Skeletal muscle satellite cell (primary cell): Measurements from ENCODE around the gene KRTAP19-6. TPM values are rescaled to one million over a fixed set of nuclear protein-coding genes. Genes with fewer than 3 reads are reported as not detected.

Experiments
- H3K27me3 ChIP-seq: 2 replicates; pipeline ENCODE4 v1.7.0; 2013; ENCODE audit warnings: low read length; ENCODE audit not compliant: control insufficient read depth, insufficient read depth
- H3K36me3 ChIP-seq: 2 replicates; pipeline ENCODE4 v1.7.0; 2013; ENCODE audit warnings: mild to moderate bottlenecking, control low read depth, low read length; ENCODE audit not compliant: insufficient read depth
- H3K4me1 ChIP-seq: 2 replicates; pipeline ENCODE4 v1.7.0; 2013; ENCODE audit warnings: low read length; ENCODE audit not compliant: control insufficient read depth, insufficient read depth
- H3K4me2 ChIP-seq: 2 replicates; pipeline ENCODE4 v1.7.0; 2013; ENCODE audit warnings: mild to moderate bottlenecking, low read length
- H3K4me3 ChIP-seq: 2 replicates; pipeline ENCODE4 v1.7.0; 2013; ENCODE audit warnings: low read length
- H3K9ac ChIP-seq: 2 replicates; pipeline ENCODE4 v1.7.0; 2013; ENCODE audit warnings: mild to moderate bottlenecking, low read depth, low read length, moderate library complexity
- H3K9me3 ChIP-seq: replicated peaks from 2 replicates; pipeline ENCODE4 v1.7.0; 2013; ENCODE audit warnings: mild to moderate bottlenecking, control low read depth, low read length
- total RNA-seq: library from RNA; depleted of rRNA; stranded (reverse); fragments of >200 nt; gene quantifications from 2 replicates; pipeline ENCODE4 v1.2.3, GENCODE V29; 2012; rRNA removed

KRTAP19-6 gene, protein sequence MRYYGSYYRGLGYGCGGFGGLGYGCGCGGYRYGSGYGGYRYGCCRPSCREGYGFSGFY
- not detected in 2 replicates for total RNA-seq

DNA sequence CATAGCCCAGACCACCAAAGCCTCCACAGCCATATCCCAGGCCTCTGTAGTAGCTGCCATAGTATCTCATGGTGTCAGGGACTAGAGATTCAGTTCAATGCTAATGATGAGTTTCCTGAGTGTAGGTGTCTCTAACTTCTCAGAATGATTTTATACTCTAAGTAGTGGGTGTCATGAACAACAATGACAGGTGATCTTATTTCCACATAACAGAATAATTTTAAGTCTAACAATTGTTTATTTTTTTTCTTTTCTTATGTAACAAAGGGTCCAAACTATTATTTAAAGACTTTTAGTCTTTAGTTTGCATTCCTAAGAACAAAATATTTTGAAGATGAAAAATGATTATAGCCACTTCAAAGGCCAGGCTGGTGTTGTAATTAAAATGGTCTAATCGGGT is at the start of gene KRTAP19-6:
Gene KRTAP19-6, minus strand, starts transcription at position 101 of the 400 bp plus-strand sequence. Its CDS starts 31 bp downstream, at position 70.
- Histone ChIP-seq H3K9ac (no peak within 1 kb of the TSS), H3K4me2 (no peak within 1 kb of the TSS), H3K27me3 (no peaks in the 10 kb centered on the region), H3K4me3 (no peak within 1 kb of the TSS), H3K9me3 (peaks cover 2% of the 10 kb centered on the region), H3K4me1 (no peaks in the 10 kb centered on the region), H3K36me3 (no peaks in the 10 kb centered on the region)

GRCh38 chr21:30590297-30590696 is 48.6 kb upstream of the KRTAP19-6 start, which contains the start of gene KRTAP22-2:
TSS of gene KRTAP22-2 (minus strand) at chr21:30590397.
- H3K4me1 ChIP-seq = no peaks in the 10 kb centered on the region
- H3K27me3 ChIP-seq = no peaks in the 10 kb centered on the region
- no peak within 1 kb of the TSS for H3K9ac ChIP-seq
- no peaks in the 10 kb centered on the region for H3K36me3 ChIP-seq
- no peak within 1 kb of the TSS for H3K4me2 ChIP-seq
- peaks cover 13% of the 10 kb centered on the region for H3K9me3 ChIP-seq
- H3K4me3 ChIP-seq = no peak within 1 kb of the TSS

- H3K4me2 ChIP-seq = no peak overlapping the region
- no peaks in the 10 kb centered on the region for H3K36me3 ChIP-seq
- no peak overlapping the region for H3K4me3 ChIP-seq
- no peak overlapping the region for H3K9ac ChIP-seq
- H3K27me3 ChIP-seq = no peaks in the 10 kb centered on the region
- peaks cover 11% of the 10 kb centered on the region for H3K9me3 ChIP-seq
- H3K4me1 ChIP-seq = no peaks in the 10 kb centered on the region
These were observed 41.2 kb upstream of the KRTAP19-6 start for GRCh38 chr21:30582870-30583269.

- Histone ChIP-seq H3K9ac (no peak overlapping the region), H3K4me3 (no peak overlapping the region), H3K9me3 (peaks cover 11% of the 10 kb centered on the region), H3K4me1 (no peaks in the 10 kb centered on the region), H3K4me2 (no peak overlapping the region), H3K27me3 (no peaks in the 10 kb centered on the region), H3K36me3 (no peaks in the 10 kb centered on the region)
These were observed 38.5 kb upstream of the KRTAP19-6 start for GRCh38 chr21:30580132-30580531.

DNA sequence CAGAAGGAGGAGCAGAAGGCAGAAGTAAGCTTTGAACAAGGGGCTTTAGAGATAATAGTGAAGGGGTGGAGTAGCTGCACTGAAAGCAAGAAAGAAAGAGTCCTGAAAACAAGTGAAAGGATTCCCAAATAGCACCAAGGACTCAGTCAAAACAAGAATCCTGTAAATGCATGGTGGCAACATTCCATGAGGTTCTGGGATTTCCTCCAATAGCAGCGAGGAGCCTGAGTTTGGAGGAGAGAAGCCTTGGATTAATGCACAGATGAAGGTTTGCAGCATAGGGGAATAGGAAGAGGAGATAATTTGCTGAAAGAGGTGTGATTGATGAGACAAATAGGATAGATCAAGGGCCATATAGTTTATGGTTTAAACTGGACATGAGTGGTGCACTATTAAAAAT is 37.7 kb upstream of the KRTAP19-6 start:
- peaks cover 6% of the 10 kb centered on the region for H3K9me3 ChIP-seq

GRCh38 chr21:30577766-30578165 is 36.1 kb upstream of the KRTAP19-6 start:
- Histone ChIP-seq H3K4me3 (no peak overlapping the region), H3K27me3 (no peaks in the 10 kb centered on the region), H3K36me3 (no peaks in the 10 kb centered on the region), H3K4me1 (no peaks in the 10 kb centered on the region), H3K9ac (no peak overlapping the region), H3K9me3 (peaks cover 4% of the 10 kb centered on the region), H3K4me2 (no peak overlapping the region)

More for the DNA sequence above, 37.7 kb upstream of the KRTAP19-6 start:
- Histone ChIP-seq H3K36me3 (no peaks in the 10 kb centered on the region), H3K27me3 (no peaks in the 10 kb centered on the region), H3K4me3 (no peak overlapping the region), H3K4me1 (no peaks in the 10 kb centered on the region), H3K4me2 (no peak overlapping the region), H3K9ac (no peak overlapping the region)

DNA sequence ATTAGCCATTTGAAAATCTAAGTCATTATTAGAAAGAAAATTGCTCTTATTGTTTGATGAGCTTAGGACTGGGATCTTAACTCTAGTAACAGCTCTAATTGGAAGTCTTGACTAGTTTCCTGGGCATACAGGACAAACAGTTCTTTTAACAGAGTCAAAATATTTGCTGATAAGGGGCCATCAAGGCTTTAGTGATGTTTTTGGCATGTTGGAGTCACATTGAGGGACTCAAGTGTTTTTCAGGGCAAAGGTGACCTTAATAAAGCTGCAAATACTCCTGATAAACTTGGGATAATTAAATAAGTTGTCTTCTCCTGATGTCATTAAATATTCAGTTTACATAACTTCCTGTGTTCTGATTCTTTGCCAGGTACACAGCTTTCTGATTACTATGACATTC is 26.0 kb upstream of the KRTAP19-6 start:
- Histone ChIP-seq H3K4me2 (no peak overlapping the region), H3K9me3 (peaks cover 16% of the 10 kb centered on the region), H3K36me3 (no peaks in the 10 kb centered on the region), H3K9ac (no peak overlapping the region), H3K4me1 (no peaks in the 10 kb centered on the region), H3K4me3 (no peak overlapping the region), H3K27me3 (no peaks in the 10 kb centered on the region)

DNA sequence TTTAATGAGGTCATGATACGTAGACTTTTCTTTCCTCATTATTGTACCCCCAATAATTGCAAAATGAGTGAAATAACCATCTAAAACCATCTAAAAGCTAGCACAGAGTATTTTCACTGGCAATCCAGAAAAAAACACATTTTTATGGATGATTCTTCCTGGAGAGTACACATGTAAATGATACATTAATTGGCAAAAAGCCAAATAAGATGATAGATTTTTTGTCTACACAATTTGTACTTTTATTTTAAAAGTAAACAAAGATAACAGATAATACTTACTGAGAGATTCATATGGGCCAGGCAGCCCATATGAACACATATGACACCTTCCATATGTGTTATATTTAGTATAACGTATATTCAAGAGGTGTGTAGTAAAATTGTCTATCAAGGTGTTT is 22.0 kb upstream of the KRTAP19-6 start:
- no peak overlapping the region for H3K9ac ChIP-seq
- H3K36me3 ChIP-seq = no peaks in the 10 kb centered on the region
- H3K4me1 ChIP-seq = no peaks in the 10 kb centered on the region
- H3K4me2 ChIP-seq = no peak overlapping the region
- H3K27me3 ChIP-seq = no peaks in the 10 kb centered on the region
- H3K4me3 ChIP-seq = no peak overlapping the region
- peaks cover 9% of the 10 kb centered on the region for H3K9me3 ChIP-seq

GRCh38 chr21:30563072-30563471 is 21.4 kb upstream of the KRTAP19-6 start:
- H3K9me3 ChIP-seq = peaks cover 8% of the 10 kb centered on the region
- H3K27me3 ChIP-seq = no peaks in the 10 kb centered on the region
- H3K4me1 ChIP-seq = no peaks in the 10 kb centered on the region
- H3K36me3 ChIP-seq = no peaks in the 10 kb centered on the region
- H3K4me2 ChIP-seq = no peak overlapping the region
- H3K4me3 ChIP-seq = no peak overlapping the region
- H3K9ac ChIP-seq = no peak overlapping the region

DNA sequence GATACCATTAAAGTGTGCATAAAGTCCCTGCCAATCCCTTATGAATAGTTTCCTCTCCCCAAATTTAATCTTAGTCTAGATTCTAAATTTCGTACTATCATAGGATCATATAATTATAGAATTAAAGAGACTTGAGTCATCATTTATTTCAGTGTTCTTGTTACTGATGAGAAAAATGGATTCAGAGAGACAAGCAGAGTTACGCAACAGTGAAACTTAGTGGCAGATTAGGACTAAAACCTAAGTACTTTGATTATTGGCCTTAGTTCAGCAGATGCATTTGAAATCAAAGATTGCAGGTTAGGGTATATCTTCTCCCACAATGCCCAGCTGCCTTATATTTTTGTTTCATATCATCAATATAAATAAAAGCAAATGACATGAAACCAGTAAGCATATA is 20.3 kb upstream of the KRTAP19-6 start:
- Histone ChIP-seq H3K9me3 (peaks cover 8% of the 10 kb centered on the region), H3K4me3 (no peak overlapping the region), H3K4me1 (no peaks in the 10 kb centered on the region), H3K27me3 (no peaks in the 10 kb centered on the region), H3K4me2 (no peak overlapping the region), H3K36me3 (no peaks in the 10 kb centered on the region), H3K9ac (no peak overlapping the region)

- Histone ChIP-seq H3K27me3 (no peaks in the 10 kb centered on the region), H3K4me2 (no peak within 1 kb of the TSS), H3K9ac (no peak within 1 kb of the TSS), H3K4me1 (no peaks in the 10 kb centered on the region), H3K36me3 (no peaks in the 10 kb centered on the region), H3K9me3 (peaks cover 8% of the 10 kb centered on the region), H3K4me3 (no peak within 1 kb of the TSS)
These were observed 19.7 kb upstream of the KRTAP19-6 start, which contains the start of gene KRTAP19-7 for GRCh38 chr21:30561264-30561895. TSS of gene KRTAP19-7 (minus strand) at chr21:30561314. CDS start at chr21:30561289, 25 bp downstream.

DNA sequence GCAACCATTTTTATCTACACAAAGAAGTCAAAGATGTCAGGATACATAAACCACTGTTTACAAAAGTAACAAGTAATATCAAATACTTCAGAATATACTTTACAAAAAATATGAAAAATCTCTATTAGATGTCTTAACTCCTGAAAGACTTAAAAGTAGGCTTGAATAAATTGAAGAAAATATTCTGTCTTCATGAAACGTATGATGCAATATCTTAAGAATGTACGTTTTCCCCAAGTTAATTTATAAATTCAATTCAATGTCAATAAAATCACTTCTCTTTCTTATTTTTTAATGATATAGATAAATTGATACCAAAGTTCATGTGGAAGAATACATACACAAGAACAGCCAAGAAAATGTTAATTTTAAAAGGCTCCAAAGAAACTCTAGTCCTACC is 13.4 kb upstream of the KRTAP19-6 start:
- H3K27me3 ChIP-seq = no peaks in the 10 kb centered on the region
- H3K4me1 ChIP-seq = no peaks in the 10 kb centered on the region
- no peaks in the 10 kb centered on the region for H3K36me3 ChIP-seq
- no peak overlapping the region for H3K4me2 ChIP-seq
- H3K9me3 ChIP-seq = peaks cover 5% of the 10 kb centered on the region
- H3K9ac ChIP-seq = no peak overlapping the region
- H3K4me3 ChIP-seq = no peak overlapping the region
